ENCODE measurements around the gene HSPA1B.
"Not testable (repeated sequence)": the region's sequence is repeated elsewhere in the genome, so short reads cannot be mapped to it uniquely, and the experiment has no call there.

The HSPA1B gene

DNA sequence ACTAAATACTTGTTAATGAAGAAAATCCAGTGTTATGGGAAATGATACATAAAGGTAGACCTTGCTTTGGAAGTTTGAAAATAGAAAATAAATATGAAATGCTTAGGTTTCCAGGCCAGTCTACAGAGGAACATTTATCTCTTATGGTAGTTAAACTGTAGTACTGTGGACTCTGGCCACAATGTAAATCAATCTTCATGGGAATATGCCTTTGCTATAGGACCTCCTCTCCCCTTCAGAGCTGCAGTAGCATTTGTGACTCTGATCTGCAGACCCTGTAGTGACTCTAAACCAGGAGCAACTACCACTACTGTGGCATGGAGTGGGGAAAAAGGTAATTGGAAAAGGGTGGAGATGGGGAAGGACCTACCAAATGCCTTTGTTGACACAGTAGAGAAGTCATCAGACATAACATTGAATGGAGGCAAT, 7.7 kb upstream of the HSPA1B start:
- peaks cover 33% of the 10 kb centered on the region for H3K9me3 Mint-ChIP-seq
- H3K4me3 Mint-ChIP-seq: peak overlapping the region; percentile 26
- peaks cover 9% of the 10 kb centered on the region for H3K27me3 Mint-ChIP-seq (ENCODE audit: low read depth, poor library complexity)
- peaks cover 22% of the 10 kb centered on the region for H3K36me3 Mint-ChIP-seq (ENCODE audit: low read depth)
- DNase-seq: no peak
- H3K27ac Mint-ChIP-seq: peak overlapping the region; percentile 44
- peaks cover 48% of the 10 kb centered on the region for H3K4me1 Mint-ChIP-seq
- TF ChIP-seq, protein P1, sequence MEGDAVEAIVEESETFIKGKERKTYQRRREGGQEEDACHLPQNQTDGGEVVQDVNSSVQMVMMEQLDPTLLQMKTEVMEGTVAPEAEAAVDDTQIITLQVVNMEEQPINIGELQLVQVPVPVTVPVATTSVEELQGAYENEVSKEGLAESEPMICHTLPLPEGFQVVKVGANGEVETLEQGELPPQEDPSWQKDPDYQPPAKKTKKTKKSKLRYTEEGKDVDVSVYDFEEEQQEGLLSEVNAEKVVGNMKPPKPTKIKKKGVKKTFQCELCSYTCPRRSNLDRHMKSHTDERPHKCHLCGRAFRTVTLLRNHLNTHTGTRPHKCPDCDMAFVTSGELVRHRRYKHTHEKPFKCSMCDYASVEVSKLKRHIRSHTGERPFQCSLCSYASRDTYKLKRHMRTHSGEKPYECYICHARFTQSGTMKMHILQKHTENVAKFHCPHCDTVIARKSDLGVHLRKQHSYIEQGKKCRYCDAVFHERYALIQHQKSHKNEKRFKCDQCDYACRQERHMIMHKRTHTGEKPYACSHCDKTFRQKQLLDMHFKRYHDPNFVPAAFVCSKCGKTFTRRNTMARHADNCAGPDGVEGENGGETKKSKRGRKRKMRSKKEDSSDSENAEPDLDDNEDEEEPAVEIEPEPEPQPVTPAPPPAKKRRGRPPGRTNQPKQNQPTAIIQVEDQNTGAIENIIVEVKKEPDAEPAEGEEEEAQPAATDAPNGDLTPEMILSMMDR (IDR thresholded peaks at IDR 0.05): no peak

DNA sequence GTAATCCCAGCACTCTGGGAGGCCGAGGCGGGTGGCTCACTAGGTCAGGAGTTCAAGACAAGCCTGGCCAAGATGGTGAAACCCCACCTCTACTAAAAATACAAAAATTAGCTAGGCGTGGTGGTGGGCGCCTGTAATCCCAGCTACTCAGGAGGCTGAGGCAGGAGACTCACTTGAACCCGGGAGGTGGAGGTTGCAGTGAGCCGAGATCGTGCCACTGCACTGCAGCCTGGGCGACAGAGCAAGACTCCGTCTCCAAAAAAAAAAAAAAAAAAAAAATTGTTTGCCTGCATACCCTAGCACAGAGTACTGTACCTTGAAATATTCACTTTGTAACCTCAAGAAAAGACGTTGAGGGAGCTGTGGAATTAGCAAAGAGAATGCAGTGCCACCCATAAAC, 7.1 kb upstream of the HSPA1B start:
- H3K4me3 Mint-ChIP-seq: peak overlapping the region; percentile 87
- H3K4me1 Mint-ChIP-seq: peaks cover 48% of the 10 kb centered on the region
- peaks cover 28% of the 10 kb centered on the region for H3K9me3 Mint-ChIP-seq
- H3K36me3 Mint-ChIP-seq (ENCODE audit: low read depth): peaks cover 19% of the 10 kb centered on the region
- not testable (repeated sequence) for DNase-seq; H3K27ac Mint-ChIP-seq; H3K27me3 Mint-ChIP-seq (ENCODE audit: low read depth, poor library complexity)

DNA sequence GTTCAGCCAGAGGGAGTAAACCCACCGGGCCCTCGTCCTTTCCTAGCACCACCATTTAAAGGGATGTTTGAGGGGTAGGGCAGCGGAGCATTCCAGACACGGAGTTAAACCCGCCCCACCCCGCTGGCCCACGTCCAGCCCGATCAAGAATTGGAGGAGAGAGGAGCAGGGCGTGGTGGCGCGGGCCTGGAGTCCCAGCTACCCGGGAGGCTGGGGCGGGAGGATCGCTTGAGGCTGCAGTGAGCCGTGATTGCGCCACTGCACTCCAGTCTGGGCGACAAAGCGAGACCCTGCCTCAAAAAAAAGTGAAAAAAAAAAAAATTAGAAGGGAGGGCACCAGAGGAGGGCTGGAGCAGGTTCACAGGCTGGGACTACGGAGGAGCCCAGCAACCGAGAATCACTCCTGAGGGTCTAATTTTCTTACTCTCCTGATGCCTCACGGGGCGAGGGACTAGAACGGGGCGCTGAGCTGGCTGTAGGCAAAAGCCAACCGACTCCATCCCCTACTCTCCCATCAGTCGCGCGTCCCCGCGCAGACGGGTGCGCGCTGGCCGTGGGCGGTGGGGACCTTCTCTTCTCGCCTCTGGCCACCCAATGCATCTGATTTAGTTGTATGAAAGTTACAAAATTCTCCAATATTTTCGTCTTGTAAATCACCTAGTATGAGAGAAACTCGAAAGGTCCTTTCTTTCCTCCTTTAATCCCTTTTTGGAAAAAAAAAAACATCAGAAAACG, 6.1 kb upstream of the HSPA1B start:
- Mint-ChIP-seq H3K9me3 (peaks cover 25% of the 10 kb centered on the region), H3K4me3 (peak overlapping the region; percentile 87), H3K4me1 (peaks cover 53% of the 10 kb centered on the region), H3K27ac (peak overlapping the region; percentile 94), H3K36me3 (ENCODE audit: low read depth) (peaks cover 16% of the 10 kb centered on the region), H3K27me3 (ENCODE audit: low read depth, poor library complexity) (peaks cover 9% of the 10 kb centered on the region)
- TF ChIP-seq, protein P1 (IDR thresholded peaks at IDR 0.05): no peak
- DNase-seq: peak; percentile 58

DNA sequence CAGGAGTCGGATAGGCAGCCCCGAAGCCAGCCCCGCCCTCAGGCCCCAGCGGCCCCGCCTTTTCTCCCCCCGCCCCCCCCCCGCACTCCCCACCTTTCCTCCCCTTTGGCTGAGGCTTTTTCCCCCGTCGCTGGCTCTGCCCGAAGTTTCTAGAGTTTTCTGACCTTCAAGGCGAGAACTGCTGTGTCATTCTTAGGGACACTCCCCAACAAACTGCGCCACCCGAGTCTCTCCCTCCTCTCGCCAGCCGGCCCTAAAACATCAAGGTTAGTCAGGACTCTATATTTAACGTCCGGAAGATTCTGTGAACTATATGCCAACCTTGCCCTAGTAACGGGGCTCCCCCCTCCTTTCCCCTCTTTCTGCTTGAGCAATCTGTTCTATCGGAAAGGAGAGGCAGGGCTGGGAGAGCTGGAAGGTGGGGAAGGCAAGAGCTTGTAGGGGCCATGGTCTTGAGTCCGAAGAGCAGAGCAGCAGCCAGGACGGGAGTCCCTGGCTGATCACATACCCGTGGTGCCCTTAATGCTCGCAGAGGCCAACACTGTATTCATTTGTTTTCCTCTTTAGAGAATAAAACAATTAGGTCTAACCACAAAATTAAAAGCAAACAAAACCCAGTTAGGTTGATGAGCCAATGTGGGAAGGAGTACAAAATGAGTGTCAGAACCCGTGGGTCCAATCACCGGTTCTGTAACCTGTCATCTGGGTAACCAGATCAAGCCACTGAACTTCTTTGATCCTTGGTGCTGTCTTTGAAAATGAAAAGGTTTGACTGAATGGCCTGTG, 5.3 kb upstream of the HSPA1B start:
- Mint-ChIP-seq H3K27me3 (ENCODE audit: low read depth, poor library complexity) (peaks cover 9% of the 10 kb centered on the region), H3K4me3 (peak overlapping the region; percentile 87), H3K9me3 (peaks cover 25% of the 10 kb centered on the region), H3K27ac (peak overlapping the region; percentile 95), H3K4me1 (peaks cover 60% of the 10 kb centered on the region), H3K36me3 (ENCODE audit: low read depth) (peaks cover 16% of the 10 kb centered on the region)
- TF ChIP-seq, protein P1 (IDR thresholded peaks at IDR 0.05): no peak
- DNase-seq: peak; percentile 55

DNA sequence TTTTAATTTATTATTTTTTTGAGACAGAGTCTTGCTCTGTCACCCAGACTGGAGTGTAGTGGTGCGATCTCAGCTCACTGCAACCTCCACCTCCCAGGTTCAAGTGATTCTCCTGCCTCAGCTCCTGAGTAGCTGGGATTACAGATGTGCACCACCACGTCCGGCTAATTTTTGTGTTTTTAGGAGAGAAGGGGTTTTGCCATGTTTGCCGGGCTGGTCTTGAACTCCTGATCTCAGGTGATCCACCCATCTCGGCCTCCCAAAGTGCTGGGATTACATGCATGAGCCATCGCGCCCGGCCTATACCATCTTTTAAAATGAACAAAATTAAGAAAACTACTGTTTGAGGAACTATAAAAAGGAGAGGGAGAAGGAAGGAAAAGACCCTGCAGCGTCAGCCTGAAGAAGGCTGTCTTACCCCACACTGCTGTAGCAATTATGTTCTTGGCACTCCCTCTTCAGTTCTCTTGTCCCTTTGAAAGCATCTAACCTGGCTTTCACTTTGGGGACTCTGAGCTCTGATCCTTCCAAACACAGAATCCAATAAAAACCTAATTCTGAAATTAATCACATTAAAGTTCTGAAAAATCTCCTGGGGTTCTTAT, 3.8 kb upstream of the HSPA1B start:
- H3K27ac Mint-ChIP-seq; DNase-seq; H3K36me3 Mint-ChIP-seq (ENCODE audit: low read depth); H3K4me3 Mint-ChIP-seq; H3K27me3 Mint-ChIP-seq (ENCODE audit: low read depth, poor library complexity): not testable (repeated sequence)
- H3K4me1 Mint-ChIP-seq: peaks cover 55% of the 10 kb centered on the region
- peaks cover 11% of the 10 kb centered on the region for H3K9me3 Mint-ChIP-seq

DNA sequence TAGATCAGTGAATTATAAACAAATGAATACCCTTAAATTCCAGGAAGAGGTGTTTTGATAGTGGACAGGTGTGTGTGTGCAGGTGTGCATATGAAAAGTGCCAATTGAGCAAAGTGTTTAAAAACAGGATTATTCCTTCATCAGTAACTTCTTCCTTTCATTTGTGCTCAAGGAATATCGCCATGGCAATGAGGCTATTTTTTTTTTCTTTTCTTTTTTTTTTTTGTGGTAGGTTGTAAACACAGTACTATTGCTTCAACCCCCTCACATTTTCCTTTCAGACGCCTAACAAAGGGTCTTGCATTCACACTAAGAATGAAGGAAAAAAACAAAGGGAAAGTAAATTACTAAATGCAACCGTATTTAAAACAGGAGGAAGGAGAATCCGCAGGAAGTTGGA, 2.0 kb upstream of the HSPA1B start:
- H3K27me3 Mint-ChIP-seq (ENCODE audit: low read depth, poor library complexity): peaks cover 4% of the 10 kb centered on the region
- H3K4me3 Mint-ChIP-seq: peak overlapping the region; percentile 92
- no peak for DNase-seq
- TF ChIP-seq, protein P1 (IDR thresholded peaks at IDR 0.05): no peak
- peaks cover 7% of the 10 kb centered on the region for H3K36me3 Mint-ChIP-seq (ENCODE audit: low read depth)
- H3K9me3 Mint-ChIP-seq: peaks cover 5% of the 10 kb centered on the region
- peaks cover 60% of the 10 kb centered on the region for H3K4me1 Mint-ChIP-seq
- no peak overlapping the region for H3K27ac Mint-ChIP-seq

Measured in nephron progenitor cell (in vitro differentiated cells).